BLaER1 (cell line): ENCODE results near the gene ELOVL2.
"Not testable (repeated sequence)": the region's sequence is repeated elsewhere in the genome, so short reads cannot be mapped to it uniquely, and the experiment has no call there.

Experiments used
- H3K27ac ChIP-seq: shearing (Covaris generic); formaldehyde crosslinking; 2 replicates; pipeline ENCODE4 v1.8.1; 2022
- H3K27me3 ChIP-seq: shearing (Covaris generic); formaldehyde crosslinking; 2 replicates; pipeline ENCODE4 v1.8.1; 2022
- H3K36me3 ChIP-seq: shearing (Covaris generic); formaldehyde crosslinking; 2 replicates; pipeline ENCODE4 v1.8.1; 2022
- H3K4me1 ChIP-seq: shearing (Covaris generic); formaldehyde crosslinking; 2 replicates; pipeline ENCODE4 v1.8.1; 2022
- H3K4me2 ChIP-seq: shearing (Covaris generic); formaldehyde crosslinking; 2 replicates; pipeline ENCODE4 v1.8.1; 2022
- H3K4me3 ChIP-seq: shearing (Covaris generic); formaldehyde crosslinking; 2 replicates; pipeline ENCODE4 v1.8.1; 2022
- H3K9ac ChIP-seq: shearing (Covaris generic); formaldehyde crosslinking; 2 replicates; pipeline ENCODE4 v1.8.1; 2022
- H3K9me3 ChIP-seq: shearing (Covaris generic); formaldehyde crosslinking; 2 replicates; pipeline ENCODE4 v1.8.1; 2022
- H4K20me1 ChIP-seq: shearing (Covaris generic); formaldehyde crosslinking; 2 replicates; pipeline ENCODE4 v1.8.1; 2022
- Cebpa-rat ChIP-seq: shearing (Covaris generic); IDR thresholded peaks from 2 replicates; pipeline ENCODE4 v1.8.1; 2022

Gene ELOVL2

DNA sequence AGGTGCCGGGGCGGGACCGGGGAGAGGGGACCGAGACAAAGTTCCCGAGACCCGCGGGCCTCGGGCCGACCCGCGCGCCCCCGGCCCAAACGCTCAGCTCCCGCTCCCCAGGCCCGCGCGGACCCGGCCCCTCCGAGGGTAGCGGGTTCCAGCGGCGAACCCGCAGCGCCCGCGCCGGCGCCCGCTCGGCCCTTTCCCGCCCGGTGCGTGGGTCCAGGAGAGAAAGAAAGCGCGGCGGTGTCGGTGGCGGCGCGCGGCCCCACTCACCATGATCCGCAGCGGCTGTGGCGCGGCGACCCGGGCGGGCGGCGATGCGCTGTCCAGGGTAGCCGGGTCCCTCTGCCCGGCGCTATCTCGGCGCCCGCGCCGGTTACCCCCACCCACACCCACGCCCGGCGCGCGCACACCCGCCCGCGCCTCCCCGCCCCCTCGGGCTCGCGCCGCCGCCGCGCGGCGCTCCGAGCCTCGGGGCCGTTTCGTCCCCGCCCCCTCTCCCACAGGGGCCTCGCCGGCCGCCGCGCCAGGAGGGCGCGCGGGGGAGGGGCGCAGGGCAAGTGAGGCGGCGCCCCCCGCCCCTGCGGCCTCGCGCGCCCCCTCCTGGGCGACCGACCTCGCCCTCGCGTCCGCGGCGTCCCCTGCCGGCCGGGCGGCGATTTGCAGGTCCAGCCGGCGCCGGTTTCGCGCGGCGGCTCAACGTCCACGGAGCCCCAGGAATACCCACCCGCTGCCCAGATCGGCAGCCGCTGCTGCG lies at the start of gene ELOVL2:
TSS of gene ELOVL2 (minus strand) at position 345 of the 751 bp plus-strand sequence. CDS start at position 270, 75 bp downstream.
- peak within 1 kb of the TSS; percentile 90 for H3K9ac ChIP-seq
- no peaks in the 10 kb centered on the region for H3K27me3 ChIP-seq
- TF ChIP-seq Cebpa-rat, result no peak
- H3K9me3 ChIP-seq, result no peaks in the 10 kb centered on the region
- H3K36me3 ChIP-seq, result no peaks in the 10 kb centered on the region
- H3K4me3 ChIP-seq, result peak within 1 kb of the TSS; percentile 98
- H4K20me1 ChIP-seq, result peaks cover 21% of the 10 kb centered on the region
- peaks cover 33% of the 10 kb centered on the region for H3K4me1 ChIP-seq
- H3K27ac ChIP-seq, result peak within 1 kb of the TSS; percentile 90
- peak within 1 kb of the TSS; percentile 85 for H3K4me2 ChIP-seq

DNA sequence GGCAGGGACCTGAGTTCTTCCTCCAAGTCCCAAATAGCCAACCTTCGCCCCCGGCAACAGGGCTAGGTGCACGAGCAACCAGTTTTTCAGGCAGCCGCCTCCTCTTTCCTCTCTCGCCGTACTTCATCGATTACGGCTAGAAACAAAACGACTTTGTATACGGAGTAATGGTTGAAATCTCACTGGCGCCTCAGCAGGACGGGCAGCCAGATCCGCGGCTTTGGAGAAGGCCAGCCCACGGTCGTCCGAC lies 49.2 kb upstream of the ELOVL2 start:
- TF ChIP-seq Cebpa-rat, result no peak
- Histone ChIP-seq H3K9ac (peak overlapping the region; percentile 94), H3K9me3 (no peaks in the 10 kb centered on the region), H3K4me1 (peaks cover 34% of the 10 kb centered on the region), H4K20me1 (peaks cover 10% of the 10 kb centered on the region), H3K36me3 (peaks cover 18% of the 10 kb centered on the region), H3K4me3 (peak overlapping the region; percentile 88), H3K27me3 (no peaks in the 10 kb centered on the region), H3K27ac (peak overlapping the region; percentile 97), H3K4me2 (peak overlapping the region; percentile 88)

GRCh38 chr6:11092668-11093375 lies 48.7 kb upstream of the ELOVL2 start:
- H3K4me1 ChIP-seq, result peaks cover 34% of the 10 kb centered on the region
- H4K20me1 ChIP-seq, result peaks cover 10% of the 10 kb centered on the region
- H3K27ac ChIP-seq, result peak overlapping the region; percentile 97
- H3K36me3 ChIP-seq, result peaks cover 13% of the 10 kb centered on the region
- H3K9me3 ChIP-seq, result no peaks in the 10 kb centered on the region
- H3K27me3 ChIP-seq, result no peaks in the 10 kb centered on the region
- H3K4me2 ChIP-seq, result peak overlapping the region; percentile 88
- H3K9ac ChIP-seq, result peak overlapping the region; percentile 94
- peak overlapping the region; percentile 88 for H3K4me3 ChIP-seq
- TF ChIP-seq Cebpa-rat, result no peak

GRCh38 chr6:11091141-11091540 lies 47.0 kb upstream of the ELOVL2 start:
- not testable (repeated sequence) for H4K20me1 ChIP-seq, H3K4me3 ChIP-seq, H3K36me3 ChIP-seq, H3K4me2 ChIP-seq, H3K27ac ChIP-seq, H3K27me3 ChIP-seq, H3K9ac ChIP-seq, H3K9me3 ChIP-seq
- H3K4me1 ChIP-seq, result peaks cover 31% of the 10 kb centered on the region

DNA sequence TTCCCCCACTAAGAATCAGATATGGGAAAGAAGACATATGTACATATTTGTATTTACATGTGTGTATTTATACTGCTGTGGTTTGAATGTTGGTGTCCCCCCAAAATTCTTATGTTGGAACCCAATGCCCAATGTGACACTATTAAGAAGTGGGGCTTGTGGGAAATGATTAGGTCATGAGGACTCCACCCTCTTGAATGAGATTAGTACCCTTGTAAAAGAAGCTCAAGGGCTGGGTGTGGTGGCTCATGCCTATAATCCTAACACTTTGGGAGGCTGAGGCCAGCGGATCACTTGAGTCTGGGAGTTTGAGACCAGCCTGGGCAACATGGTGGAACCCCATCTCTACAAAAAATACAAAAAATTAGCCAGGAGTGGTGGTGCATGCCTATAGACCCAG lies 45.6 kb upstream of the ELOVL2 start:
- no peak for TF ChIP-seq Cebpa-rat
- Histone ChIP-seq H3K4me2 (no peak overlapping the region), H4K20me1 (no peaks in the 10 kb centered on the region), H3K9me3 (peaks cover 6% of the 10 kb centered on the region), H3K27ac (no peak overlapping the region), H3K4me3 (no peak overlapping the region), H3K27me3 (no peaks in the 10 kb centered on the region), H3K9ac (no peak overlapping the region), H3K4me1 (peaks cover 17% of the 10 kb centered on the region), H3K36me3 (no peaks in the 10 kb centered on the region)

DNA sequence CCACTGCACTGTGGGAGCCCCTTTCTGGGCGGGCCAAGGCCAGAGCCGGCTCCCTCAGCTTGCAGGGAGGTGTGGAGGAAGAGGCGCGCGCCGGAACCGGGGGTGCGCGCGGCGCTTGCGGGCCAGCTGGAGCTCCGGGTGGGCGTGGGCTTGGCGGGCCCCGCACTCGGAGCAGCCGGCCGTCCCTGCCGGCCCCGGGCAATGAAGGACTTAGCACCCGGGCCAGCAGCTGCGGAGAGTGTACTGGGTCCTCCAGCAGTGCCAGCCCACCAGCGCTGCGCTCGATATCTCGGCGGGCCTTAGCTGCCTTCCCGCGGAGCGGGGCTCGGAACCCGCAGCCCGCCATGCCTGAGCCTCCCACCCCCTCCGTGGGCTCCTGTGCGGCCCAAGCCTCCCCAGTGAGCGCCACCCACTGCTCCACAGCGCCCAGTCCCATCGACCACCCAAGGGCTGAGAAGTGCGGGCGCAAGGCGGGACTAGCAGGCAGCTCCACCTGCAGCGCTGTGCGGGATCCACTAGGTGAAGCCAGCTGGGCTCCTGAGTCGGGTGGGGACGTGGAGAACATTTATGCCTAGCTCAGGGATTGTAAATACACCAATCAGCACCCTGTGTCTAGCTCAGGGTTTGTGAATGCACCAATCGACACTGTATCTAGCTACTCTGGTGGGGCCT lies 43.2 kb upstream of the ELOVL2 start:
- H4K20me1 ChIP-seq, H3K27me3 ChIP-seq, H3K27ac ChIP-seq, H3K9me3 ChIP-seq, H3K4me3 ChIP-seq, H3K9ac ChIP-seq, H3K4me1 ChIP-seq, H3K36me3 ChIP-seq, H3K4me2 ChIP-seq: not testable (repeated sequence)

- H4K20me1 ChIP-seq, result no peaks in the 10 kb centered on the region
- no peak overlapping the region for H3K9ac ChIP-seq
- TF ChIP-seq Cebpa-rat, result no peak
- H3K36me3 ChIP-seq, result no peaks in the 10 kb centered on the region
- H3K9me3 ChIP-seq, result peaks cover 6% of the 10 kb centered on the region
- no peaks in the 10 kb centered on the region for H3K27me3 ChIP-seq
- no peak overlapping the region for H3K27ac ChIP-seq
- no peak overlapping the region for H3K4me3 ChIP-seq
- no peaks in the 10 kb centered on the region for H3K4me1 ChIP-seq
- no peak overlapping the region for H3K4me2 ChIP-seq
These were observed 41.8 kb upstream of the ELOVL2 start for GRCh38 chr6:11085758-11086435.

GRCh38 chr6:11083956-11084355 lies 39.9 kb upstream of the ELOVL2 start:
- Histone ChIP-seq H4K20me1 (no peaks in the 10 kb centered on the region), H3K27me3 (no peaks in the 10 kb centered on the region), H3K27ac (no peak overlapping the region), H3K9me3 (peaks cover 6% of the 10 kb centered on the region), H3K9ac (no peak overlapping the region), H3K4me1 (no peaks in the 10 kb centered on the region), H3K4me3 (no peak overlapping the region), H3K4me2 (no peak overlapping the region), H3K36me3 (no peaks in the 10 kb centered on the region)
- no peak for TF ChIP-seq Cebpa-rat

DNA sequence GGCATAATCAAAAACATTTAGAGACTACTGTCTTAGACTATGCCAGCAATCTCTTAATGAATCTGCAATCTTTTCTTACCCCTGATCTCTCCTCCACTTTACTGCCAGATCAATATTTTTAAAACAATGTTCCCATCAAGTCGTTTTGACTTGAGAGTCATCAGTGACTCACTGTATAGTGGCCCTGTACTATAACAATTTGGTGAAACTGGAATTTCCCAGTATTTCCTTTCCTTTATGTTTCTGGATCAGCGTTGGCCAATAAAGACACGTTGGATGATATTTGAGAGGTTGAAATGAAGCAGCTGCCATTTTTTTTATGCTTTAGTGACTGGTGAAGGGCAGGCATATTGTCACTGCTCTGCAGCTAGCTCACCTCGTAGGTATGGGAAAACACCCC lies 39.4 kb upstream of the ELOVL2 start:
- Histone ChIP-seq H3K36me3 (no peaks in the 10 kb centered on the region), H3K9ac (no peak overlapping the region), H3K9me3 (peaks cover 6% of the 10 kb centered on the region), H4K20me1 (no peaks in the 10 kb centered on the region), H3K27ac (no peak overlapping the region), H3K4me1 (no peaks in the 10 kb centered on the region), H3K4me3 (no peak overlapping the region), H3K4me2 (no peak overlapping the region), H3K27me3 (no peaks in the 10 kb centered on the region)
- TF ChIP-seq Cebpa-rat, result no peak

DNA sequence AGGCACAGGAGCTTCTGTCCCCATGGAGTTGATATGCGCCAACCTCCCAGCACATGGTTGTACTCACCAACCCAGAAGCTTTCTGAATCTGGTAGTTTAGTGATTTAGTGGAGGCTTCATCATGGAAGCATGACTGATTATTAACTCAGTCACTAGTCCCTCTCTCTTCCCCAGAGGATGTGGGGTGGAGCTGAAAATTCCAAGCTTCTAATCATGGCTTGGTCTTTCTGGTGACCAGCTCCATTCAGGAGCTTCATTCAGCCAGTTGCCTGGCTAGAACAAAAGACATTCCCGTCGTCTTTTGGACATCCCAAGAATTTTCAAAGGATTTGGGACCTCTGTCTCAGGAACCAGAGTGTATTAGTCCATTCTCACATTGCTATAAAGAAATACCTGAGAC lies 36.2 kb upstream of the ELOVL2 start:
- Histone ChIP-seq H3K9me3 (no peaks in the 10 kb centered on the region), H3K36me3 (no peaks in the 10 kb centered on the region), H4K20me1 (no peaks in the 10 kb centered on the region), H3K9ac (no peak overlapping the region), H3K27me3 (no peaks in the 10 kb centered on the region), H3K27ac (no peak overlapping the region), H3K4me1 (no peaks in the 10 kb centered on the region), H3K4me2 (no peak overlapping the region), H3K4me3 (no peak overlapping the region)
- TF ChIP-seq Cebpa-rat, result no peak
